ENCODE data around the gene H19.

The H19 gene

DNA sequence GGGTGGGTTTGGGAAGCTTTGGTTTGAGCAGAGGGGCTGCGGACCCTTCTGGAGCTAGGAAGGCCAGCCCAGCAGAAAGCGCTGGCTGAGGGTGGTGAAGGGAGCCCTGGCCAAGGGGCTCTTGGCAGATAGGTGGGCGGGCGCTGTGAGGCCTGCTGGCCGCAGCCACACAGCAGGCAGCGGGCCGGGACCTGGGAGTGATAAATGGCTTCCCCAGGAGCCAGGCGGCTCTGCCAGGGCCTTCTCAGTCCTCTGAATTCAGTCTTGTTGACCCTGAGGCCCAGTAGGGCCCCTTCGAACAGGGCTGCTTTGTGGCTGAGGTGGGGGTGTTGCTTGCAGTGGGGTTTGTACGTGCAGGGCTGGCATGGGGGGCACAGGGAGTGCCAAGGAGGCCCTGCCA is 33.4 kb upstream of the H19 start:
- no peak for DNase-seq (ENCODE audit: low read depth)
- no peak overlapping the region for H3K4me3 ChIP-seq (ENCODE audit: control insufficient read depth, low read depth, low read length)
- TF ChIP-seq, protein P1, sequence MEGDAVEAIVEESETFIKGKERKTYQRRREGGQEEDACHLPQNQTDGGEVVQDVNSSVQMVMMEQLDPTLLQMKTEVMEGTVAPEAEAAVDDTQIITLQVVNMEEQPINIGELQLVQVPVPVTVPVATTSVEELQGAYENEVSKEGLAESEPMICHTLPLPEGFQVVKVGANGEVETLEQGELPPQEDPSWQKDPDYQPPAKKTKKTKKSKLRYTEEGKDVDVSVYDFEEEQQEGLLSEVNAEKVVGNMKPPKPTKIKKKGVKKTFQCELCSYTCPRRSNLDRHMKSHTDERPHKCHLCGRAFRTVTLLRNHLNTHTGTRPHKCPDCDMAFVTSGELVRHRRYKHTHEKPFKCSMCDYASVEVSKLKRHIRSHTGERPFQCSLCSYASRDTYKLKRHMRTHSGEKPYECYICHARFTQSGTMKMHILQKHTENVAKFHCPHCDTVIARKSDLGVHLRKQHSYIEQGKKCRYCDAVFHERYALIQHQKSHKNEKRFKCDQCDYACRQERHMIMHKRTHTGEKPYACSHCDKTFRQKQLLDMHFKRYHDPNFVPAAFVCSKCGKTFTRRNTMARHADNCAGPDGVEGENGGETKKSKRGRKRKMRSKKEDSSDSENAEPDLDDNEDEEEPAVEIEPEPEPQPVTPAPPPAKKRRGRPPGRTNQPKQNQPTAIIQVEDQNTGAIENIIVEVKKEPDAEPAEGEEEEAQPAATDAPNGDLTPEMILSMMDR (IDR thresholded peaks at IDR 0.05; ENCODE audit: control insufficient read depth, insufficient read depth, low read depth, low read length, missing control alignments), result no peak

- no peak overlapping the region for H3K4me3 ChIP-seq (ENCODE audit: control insufficient read depth, low read depth, low read length)
- TF ChIP-seq, protein P1 (IDR thresholded peaks at IDR 0.05; ENCODE audit: control insufficient read depth, insufficient read depth, low read depth, low read length, missing control alignments), result no peak
These were observed 30.1 kb upstream of the H19 start for GRCh38 chr11:2027708-2028107.

GRCh38 chr11:2015025-2015424 is 17.4 kb upstream of the H19 start:
- no peak overlapping the region for H3K4me3 ChIP-seq (ENCODE audit: control insufficient read depth, low read depth, low read length)
- DNase-seq (ENCODE audit: low read depth), result no peak
- TF ChIP-seq, protein P1 (IDR thresholded peaks at IDR 0.05; ENCODE audit: control insufficient read depth, insufficient read depth, low read depth, low read length, missing control alignments), result no peak

More at GRCh38 chr11:2027708-2028107, 30.1 kb upstream of the H19 start:
- DNase-seq (ENCODE audit: low read depth), result no peak

GRCh38 chr11:2012440-2012839 is 14.8 kb upstream of the H19 start:
- DNase-seq (ENCODE audit: low read depth), result no peak
- H3K4me3 ChIP-seq (ENCODE audit: control insufficient read depth, low read depth, low read length), result no peak overlapping the region
- TF ChIP-seq, protein P1 (IDR thresholded peaks at IDR 0.05; ENCODE audit: control insufficient read depth, insufficient read depth, low read depth, low read length, missing control alignments), result no peak

- H3K4me3 ChIP-seq (ENCODE audit: control insufficient read depth, low read depth, low read length), result no peak overlapping the region
- TF ChIP-seq, protein P1 (IDR thresholded peaks at IDR 0.05; ENCODE audit: control insufficient read depth, insufficient read depth, low read depth, low read length, missing control alignments), result no peak
- DNase-seq (ENCODE audit: low read depth), result no peak
These were observed 6.8 kb upstream of the H19 start for GRCh38 chr11:2004466-2004865.

DNA sequence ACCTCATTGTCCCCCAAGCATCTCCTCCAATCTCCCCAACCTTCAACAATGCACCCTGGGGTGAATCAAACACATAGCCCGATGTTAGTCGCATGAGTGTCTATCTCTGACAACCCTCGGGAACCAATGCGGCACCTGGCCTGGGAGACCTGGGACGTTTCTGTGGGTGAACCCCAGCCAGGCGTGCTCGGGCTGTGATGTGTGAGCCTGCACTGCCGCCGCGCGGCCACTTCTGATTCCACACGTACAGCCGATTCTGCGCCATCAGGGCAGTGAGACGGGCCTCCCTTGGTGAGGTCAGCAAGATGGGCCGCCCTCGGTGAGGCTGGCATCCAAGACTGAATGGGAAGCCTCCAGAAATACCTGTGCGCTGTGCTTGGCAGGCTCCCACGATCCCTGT is 5.2 kb upstream of the H19 start:
- no peak for DNase-seq (ENCODE audit: low read depth)
- H3K4me3 ChIP-seq (ENCODE audit: control insufficient read depth, low read depth, low read length), result no peak overlapping the region
- TF ChIP-seq, protein P1 (IDR thresholded peaks at IDR 0.05; ENCODE audit: control insufficient read depth, insufficient read depth, low read depth, low read length, missing control alignments), result no peak
